Transverse colon (tissue), 4 donors: ENCODE data around the gene PDSS2. TPM values are rescaled to one million over a fixed set of nuclear protein-coding genes. Genes with fewer than 3 reads are reported as not detected.

Source experiments
- DNase-seq: peaks from one replicate; pipeline ENCODE4 v3.0.0-alpha.2; 2019
- H3K27ac ChIP-seq, 4 donors: fragments of 200-600 bp; sonication (generic); 2 replicates each; pipeline ENCODE4 v1.5.1; 2016 to 2018; ENCODE audit warnings: inconsistent platforms in 4 of 4
- H3K27me3 ChIP-seq: fragments of 200-600 bp; sonication (generic); 2 replicates; pipeline ENCODE4 v1.5.1; 2017; ENCODE audit warnings: inconsistent platforms
- H3K36me3 ChIP-seq, 4 donors: fragments of 200-600 bp; sonication (generic); 2 replicates each; pipeline ENCODE4 v1.5.1; 2017 to 2019; ENCODE audit warnings: inconsistent platforms in 4 of 4
- H3K4me1 ChIP-seq, 4 donors: fragments of 200-600 bp; sonication (generic); 2 replicates each; pipeline ENCODE4 v1.5.1; 2017 to 2020; ENCODE audit warnings: inconsistent platforms in 4 of 4
- H3K4me3 ChIP-seq, 4 donors: fragments of 200-600 bp; sonication (generic); 1 replicate in 1 of 4; 2 replicates in 3 of 4; pipeline versions ENCODE4 v1.5.1 to v1.6.1; 2017 to 2019; ENCODE audit warnings: inconsistent platforms in 4 of 4
- H3K9me3 ChIP-seq, 2 donors: fragments of 200-600 bp; sonication (generic); 2 replicates each; pipeline ENCODE4 v1.5.1; 2017 to 2019; ENCODE audit warnings: inconsistent platforms in 2 of 2
- CTCF ChIP-seq, 5 experiments: fragments of 200-600 bp in 3 of 5; fragments of 450-650 bp in 2 of 5; sonication (generic) in 3 of 5; IDR thresholded peaks; 1 replicate in 2 of 5; 2 replicates in 3 of 5; pipeline ENCODE4 v1.5.1; 2016 to 2017; ENCODE audit warnings: antibody characterized with exemption in 5 of 5, inconsistent platforms in 3 of 5, mild to moderate bottlenecking in 2 of 5, moderate library complexity in 1 of 5
- EP300 ChIP-seq: sonication (generic); formaldehyde crosslinking; IDR thresholded peaks from one replicate; pipeline ENCODE4 v1.6.1; 2017; ENCODE audit warnings: antibody characterized with exemption, low read depth
- POLR2A ChIP-seq: fragments of 450-650 bp; IDR thresholded peaks from one replicate; pipeline ENCODE4 v1.6.1; 2016; ENCODE audit warnings: antibody characterized with exemption, mild to moderate bottlenecking, moderate library complexity
- POLR2AphosphoS5 ChIP-seq, 3 donors: sonication (generic); formaldehyde crosslinking; IDR thresholded peaks; one replicate each; pipeline ENCODE4 v1.6.1; 2016; ENCODE audit warnings: antibody characterized with exemption in 3 of 3
- WGBS, 2 donors: methylation state at CpG; one replicate each; pipeline ENCODE4 v1.1.5; 2018; ENCODE audit warnings: low coverage in 1 of 2; 5-methylcytosine and 5-hydroxymethylcytosine counted together
- in situ Hi-C, 4 donors: fragments of 200-750 bp; cut with MboI; loops; one replicate each; pipeline versions ENCODE4 v1.15.0 to v1.15.1; 2017; ENCODE audit warnings: low sequenced_read_pairs in 3 of 4, low pct_ligation_motif_present in 1 of 4, low pct_unique_long_range_greater_than_20kb in 1 of 4
- intact Hi-C: fragments of 100-400 bp; cut with DNase I; formaldehyde crosslinking; loops from one replicate; pipeline ENCODE4 v1.15.1; 2023; ENCODE audit warnings: low total_unique reads
- small RNA-seq, 4 donors: library from RNA; depleted of rRNA; stranded (forward); fragments of <200 nt; gene quantifications; one replicate each; pipeline ENCODE3, GENCODE V24; 2016
- total RNA-seq, 4 donors: library from RNA; depleted of rRNA; stranded (reverse); fragments of >200 nt; gene quantifications; one replicate each; pipeline ENCODE4 v1.1.0, GENCODE V29; 2016

The PDSS2 gene
- total RNA-seq, 4 donors from 2014 or later, result 3.0 to 32.5 (median 15.6) TPM

- Histone ChIP-seq H3K4me1 (no peaks in the 10 kb centered on the region), H3K27ac (no peak overlapping the region), H3K9me3 (no peaks in the 10 kb centered on the region), H3K27me3 (no peaks in the 10 kb centered on the region), H3K4me3 (no peak overlapping the region), H3K36me3 (no peaks in the 10 kb centered on the region)
- WGBS, 2 donors, result 91 to 95% methylated on average over 4 to 6 of the region's 6 CpGs
- no peak for DNase-seq
- TF ChIP-seq EP300, result no peak
- no peak for TF ChIP-seq POLR2AphosphoS5 (IDR thresholded peaks at IDR 0.05)
- no peak for TF ChIP-seq POLR2A
- TF ChIP-seq CTCF (IDR thresholded peaks at IDR 0.05), result no peak
- intact Hi-C loops (no loop called here), in situ Hi-C loops (no loop called here)
These were observed 356.3 kb downstream of the PDSS2 start for GRCh38 chr6:107103082-107103481.

Small RNA genes lying within 50 kb of the gene (small RNA-seq; reads per million reads assigned to genes)
- 0 reads per million in 4 donors for gene AL591516.1
- gene RNU6-1299P, result 0 reads per million in 4 donors

Other genes starting within 250 kb of the PDSS2 start
- 10 to 100 TPM in 1 of 4 donors, 1 to 10 TPM in 3; 2.6 to 15.9 (median 4.6) TPM for gene SOBP, start 30.6 kb upstream of the PDSS2 start, total RNA-seq